CD14-positive monocyte (primary cell): ENCODE results near the gene REELD1. TPM values are rescaled to one million over a fixed set of nuclear protein-coding genes. Genes with fewer than 3 reads are reported as not detected.
A peak's percentile ranks its signal among the peaks of the same experiment; 100 is the strongest.

Experiments used
- DNase-seq, 3 donors: peaks; one replicate each; pipeline ENCODE4 v3.0.0-alpha.2; 2011 to 2022
- H2AFZ ChIP-seq: 2 replicates; pipeline ENCODE4 v1.6.0; 2012; ENCODE audit warnings: mild to moderate bottlenecking, low read depth, low read length, inconsistent platforms; ENCODE audit not compliant: insufficient read depth, poor library complexity, severe bottlenecking
- H3K27ac ChIP-seq, 2 donors: 1 replicate in 1 of 2; 2 replicates in 1 of 2; pipeline ENCODE4 v1.5.1; 2012 to 2013; ENCODE audit warnings: low read length in 2 of 2, control low read depth in 1 of 2, inconsistent platforms in 1 of 2, low read depth in 1 of 2, mild to moderate bottlenecking in 1 of 2
- H3K27me3 ChIP-seq, 2 donors: one replicate each; pipeline versions ENCODE4 v1.6.0 to v1.6.1; 2011 to 2013; ENCODE audit warnings: low read length in 2 of 2; ENCODE audit not compliant: control insufficient read depth in 2 of 2, insufficient read depth in 2 of 2
- H3K36me3 ChIP-seq, 2 donors: replicated peaks in 1 of 2; 1 replicate in 1 of 2; 2 replicates in 1 of 2; pipeline versions ENCODE4 v1.5.1 to v1.6.1; 2012 to 2013; ENCODE audit warnings: low read length in 2 of 2, control low read depth in 1 of 2, inconsistent platforms in 1 of 2, mild to moderate bottlenecking in 1 of 2; ENCODE audit not compliant: insufficient read depth in 2 of 2, control insufficient read depth in 1 of 2
- H3K4me1 ChIP-seq, 2 donors: 1 replicate in 1 of 2; 2 replicates in 1 of 2; pipeline versions ENCODE4 v1.5.1 to v1.6.1; 2012 to 2013; ENCODE audit warnings: low read length in 2 of 2, control low read depth in 1 of 2, inconsistent platforms in 1 of 2, mild to moderate bottlenecking in 1 of 2, moderate library complexity in 1 of 2; ENCODE audit not compliant: insufficient read depth in 2 of 2, control insufficient read depth in 1 of 2
- H3K4me2 ChIP-seq: replicated peaks from 2 replicates; pipeline ENCODE3; 2012; ENCODE audit warnings: low read length, moderate library complexity, mild to moderate bottlenecking; ENCODE audit not compliant: poor library complexity, severe bottlenecking; ENCODE audit errors: extremely low read depth
- H3K4me3 ChIP-seq, 3 experiments: fragments of 200-600 bp in 1 of 3; sonication (generic) in 1 of 3; replicated peaks in 1 of 3; 1 replicate in 2 of 3; 2 replicates in 1 of 3; pipeline ENCODE4 v1.5.1; 2011 to 2013; ENCODE audit warnings: low read length in 3 of 3, mild to moderate bottlenecking in 3 of 3, control low read depth in 2 of 3, low read depth in 2 of 3, inconsistent platforms in 1 of 3, moderate library complexity in 1 of 3
- H3K79me2 ChIP-seq: 2 replicates; pipeline ENCODE4 v1.6.0; 2012; ENCODE audit warnings: mild to moderate bottlenecking, control low read depth, inconsistent platforms, low read length, moderate library complexity; ENCODE audit not compliant: insufficient read depth
- H3K9ac ChIP-seq: 2 replicates; pipeline ENCODE4 v1.6.0; 2017; ENCODE audit warnings: low read length, mild to moderate bottlenecking; ENCODE audit not compliant: insufficient read depth, poor library complexity, severe bottlenecking
- H3K9me3 ChIP-seq, 2 donors: replicated peaks in 1 of 2; 1 replicate in 1 of 2; 2 replicates in 1 of 2; pipeline versions ENCODE4 v1.5.1 to v1.6.1; 2012 to 2013; ENCODE audit warnings: low read length in 2 of 2, control low read depth in 1 of 2; ENCODE audit not compliant: control insufficient read depth in 1 of 2, insufficient read depth in 1 of 2
- H4K20me1 ChIP-seq: 2 replicates; pipeline ENCODE4 v1.6.0; 2012; ENCODE audit warnings: mild to moderate bottlenecking, low read length, control low read depth, moderate library complexity; ENCODE audit not compliant: insufficient read depth
- H3K27ac Mint-ChIP-seq, 7 donors: one replicate each; pipeline ENCODE4 v1.8.0; 2020; ENCODE audit warnings: mild to moderate bottlenecking in 7 of 7, mixed read lengths in 7 of 7, moderate library complexity in 6 of 7, inconsistent platforms in 2 of 7
- H3K27me3 Mint-ChIP-seq, 3 donors: one replicate each; pipeline ENCODE4 v1.8.0; 2021 to 2022; ENCODE audit warnings: low read depth in 3 of 3, mild to moderate bottlenecking in 3 of 3, mixed read lengths in 3 of 3, moderate library complexity in 3 of 3, inconsistent platforms in 1 of 3
- H3K36me3 Mint-ChIP-seq, 2 donors: one replicate each; pipeline ENCODE4 v1.8.0; 2020; ENCODE audit warnings: mixed read lengths in 2 of 2, inconsistent platforms in 1 of 2, mild to moderate bottlenecking in 1 of 2
- H3K4me1 Mint-ChIP-seq: one replicate; pipeline ENCODE4 v1.8.0; 2020; ENCODE audit warnings: mild to moderate bottlenecking, mixed read lengths
- H3K4me3 Mint-ChIP-seq, 2 donors: one replicate each; pipeline ENCODE4 v1.8.0; 2020; ENCODE audit warnings: mild to moderate bottlenecking in 2 of 2, mixed read lengths in 2 of 2, moderate library complexity in 1 of 2
- H3K9me3 Mint-ChIP-seq, 7 donors: one replicate each; pipeline ENCODE4 v1.8.0; 2020 to 2022; ENCODE audit warnings: mixed read lengths in 7 of 7, mild to moderate bottlenecking in 6 of 7, moderate library complexity in 6 of 7, inconsistent platforms in 2 of 7
- CTCF ChIP-seq: fragments of 200-600 bp; IDR thresholded peaks from one replicate; pipeline ENCODE4 v1.8.0; 2022; ENCODE audit warnings: antibody characterized with exemption, mild to moderate bottlenecking
- WGBS: methylation state at CpG from one replicate; pipeline ENCODE4 v1.1.5; 2013; ENCODE audit warnings: missing lambda C conversion rate; ENCODE audit not compliant: insufficient coverage; 5-methylcytosine and 5-hydroxymethylcytosine counted together
- intact Hi-C, 2 donors: fragments of 100-400 bp; cut with micrococcal nuclease; formaldehyde crosslinking; loops; one replicate each; pipeline versions ENCODE4 v1.15.0 to v1.15.1; 2023
- polyA plus RNA-seq, 3 donors: library from polyadenylated mRNA; depleted of rRNA in 1 of 3; unstranded in 2 of 3; stranded (reverse) in 1 of 3; fragments of 300-500 nt in 2 of 3; fragments of >200 nt in 1 of 3; fragmentation: Illumina TruSeq in 2 of 3; gene quantifications; 1 replicate in 2 of 3; 2 replicates in 1 of 3; pipeline ENCODE4 v1.2.3, GENCODE V29; 2012 to 2021

Gene REELD1
- polyA plus RNA-seq, 3 donors = 1.5 TPM; not detected in 2

DNA sequence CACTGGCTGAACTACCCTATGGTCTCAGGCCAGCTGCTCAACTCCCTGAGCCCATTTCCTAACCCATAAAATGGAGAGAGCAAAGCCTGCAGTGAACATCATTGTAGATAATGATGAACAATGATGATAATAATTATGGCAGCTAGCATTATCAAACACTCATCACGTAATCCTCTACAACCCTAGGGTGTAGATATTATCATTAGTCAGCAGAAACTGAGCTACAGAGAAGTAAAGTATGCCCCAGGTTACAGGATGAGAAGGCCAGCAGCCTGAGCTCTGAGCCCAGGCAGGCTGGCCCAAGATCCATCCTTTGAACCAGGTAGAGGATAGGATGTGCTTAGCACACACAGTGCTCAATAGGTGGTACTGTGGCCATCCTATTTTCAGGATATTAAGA is 43.2 kb downstream of the REELD1 start:
- TF ChIP-seq CTCF = no peak
- Histone ChIP-seq H3K36me3 (peaks cover 7 to 22% of the 10 kb centered on the region in 2 donors), H3K4me1 (no peaks in the 10 kb centered on the region), H3K27ac (no peak overlapping the region), H3K9ac (no peak overlapping the region), H3K4me3 (no peak overlapping the region), H4K20me1 (no peaks in the 10 kb centered on the region), H2AFZ (no peak overlapping the region), H3K9me3 (no peaks in the 10 kb centered on the region), H3K27me3 (no peaks in the 10 kb centered on the region), H3K4me2 (no peak overlapping the region), H3K79me2 (no peaks in the 10 kb centered on the region)
- H3K27me3 Mint-ChIP-seq = peaks cover 0 to 1% (median 0%) of the 10 kb centered on the region in 3 donors
- no peak overlapping the region for H3K4me3 Mint-ChIP-seq
- H3K36me3 Mint-ChIP-seq = peaks cover 32% of the 10 kb centered on the region in 2 donors
- peak overlapping the region in 1 of 7 donors; percentile 53 for H3K27ac Mint-ChIP-seq
- intact Hi-C loops = no loop called here
- no peak for DNase-seq
- H3K4me1 Mint-ChIP-seq = no peaks in the 10 kb centered on the region
- H3K9me3 Mint-ChIP-seq = no peaks in the 10 kb centered on the region
- no CpG with 5 or more reads among the region's 1 CpG for WGBS

- Histone ChIP-seq H4K20me1 (no peaks in the 10 kb centered on the region), H3K27me3 (no peaks in the 10 kb centered on the region), H3K9me3 (no peaks in the 10 kb centered on the region), H3K9ac (no peak overlapping the region), H3K4me2 (no peak overlapping the region), H3K4me1 (no peaks in the 10 kb centered on the region), H3K79me2 (no peaks in the 10 kb centered on the region), H3K36me3 (peaks cover 7 to 22% of the 10 kb centered on the region in 2 donors), H3K4me3 (no peak overlapping the region), H3K27ac (no peak overlapping the region), H2AFZ (no peak overlapping the region)
- peaks cover 21 to 22% of the 10 kb centered on the region in 2 donors for H3K36me3 Mint-ChIP-seq
- peaks cover 0 to 2% (median 0%) of the 10 kb centered on the region in 3 donors for H3K27me3 Mint-ChIP-seq
- no peaks in the 10 kb centered on the region for H3K9me3 Mint-ChIP-seq
- 95% methylated on average over 3 of the region's 4 CpGs for WGBS
- DNase-seq = no peak
- TF ChIP-seq CTCF = no peak
- intact Hi-C loops = no loop called here
- no peaks in the 10 kb centered on the region for H3K4me1 Mint-ChIP-seq
- H3K27ac Mint-ChIP-seq = no peak overlapping the region
- no peak overlapping the region for H3K4me3 Mint-ChIP-seq
Observed at GRCh38 chr4:146260521-146260920, 46.2 kb downstream of the REELD1 start.
